ENCODE data around the gene FYN. TPM values are rescaled to one million over a fixed set of nuclear protein-coding genes. Genes with fewer than 3 reads are reported as not detected.
A peak's percentile ranks its signal among the peaks of the same experiment; 100 is the strongest.

Gene FYN
- polyA plus RNA-seq, 1 donor (not counting 4 experiments of a cell fraction or from before 2014, with no cell fraction given): 24.7 TPM

- Histone ChIP-seq H3K27ac (ENCODE audit: control insufficient read depth, insufficient read depth, low read length) (no peak overlapping the region), H3K4me1 (ENCODE audit: control insufficient read depth, extremely low read depth, insufficient read depth, low read length) (peaks cover 37% of the 10 kb centered on the region), H3K9ac (ENCODE audit: control insufficient read depth, extremely low read depth, insufficient read depth, low read length) (peak overlapping the region; percentile 55), H3K79me2 (ENCODE audit: control insufficient read depth, insufficient read depth, low read length) (no peaks in the 10 kb centered on the region), H2AFZ (ENCODE audit: control insufficient read depth, low read length) (peak overlapping the region; percentile 82), H3K9me3 (ENCODE audit: control insufficient read depth, low read depth, low read length) (no peaks in the 10 kb centered on the region), H3K27me3 (ENCODE audit: control insufficient read depth, extremely low read depth, insufficient read depth, low read length) (no peaks in the 10 kb centered on the region), H3K9me1 (ENCODE audit: control insufficient read depth, extremely low read depth, insufficient read depth, low read length) (peaks cover 4% of the 10 kb centered on the region), H3K4me3 (ENCODE audit: control insufficient read depth in 2 of 3, extremely low read depth in 1 of 3, insufficient read depth in 2 of 3, low read depth in 1 of 3, low read length in 3 of 3) (peak overlapping the region in 2 of 3 experiments; percentile 49 to 69), H3K4me2 (ENCODE audit: control insufficient read depth, extremely low read depth, insufficient read depth, low read depth, low read length) (peak overlapping the region; percentile 97), H3K36me3 (ENCODE audit: control insufficient read depth in 2 of 2, extremely low read depth in 1 of 2, insufficient read depth in 2 of 2, low read length in 2 of 2) (no peaks in the 10 kb centered on the region), H4K20me1 (ENCODE audit: control insufficient read depth, extremely low read depth, insufficient read depth, low read length) (no peaks in the 10 kb centered on the region)
- FAIRE-seq: peak; percentile 78
- dilution Hi-C loops (cut with MboI; ENCODE audit: extremely low pct_ligation_motif_present, low sequenced_read_pairs): no loop called here
- no peak for TF ChIP-seq EZH2 (IDR thresholded peaks at IDR 0.05; ENCODE audit: low read length)
- TF ChIP-seq CTCF (optimal IDR thresholded peaks at IDR 0.05 in 1 of 3, IDR thresholded peaks at IDR 0.05 in 1 of 3, conservative IDR thresholded peaks at IDR 0.05 in 1 of 3; ENCODE audit: extremely low read depth in 1 of 3, insufficient read depth in 2 of 3, low read length in 3 of 3): no peak
- no peak for DNase-seq (ENCODE audit: low read depth, low spot score)
These were observed 247.5 kb downstream of the FYN start for GRCh38 chr6:111625461-111626391.

GRCh38 chr6:111625099-111625416 lies 248.2 kb downstream of the FYN start:
- DNase-seq (ENCODE audit: low read depth, low spot score): no peak
- Histone ChIP-seq H3K9me1 (ENCODE audit: control insufficient read depth, extremely low read depth, insufficient read depth, low read length) (peaks cover 4% of the 10 kb centered on the region), H3K4me3 (ENCODE audit: control insufficient read depth in 2 of 3, extremely low read depth in 1 of 3, insufficient read depth in 2 of 3, low read depth in 1 of 3, low read length in 3 of 3) (no peak overlapping the region), H2AFZ (ENCODE audit: control insufficient read depth, low read length) (no peak overlapping the region), H3K27ac (ENCODE audit: control insufficient read depth, insufficient read depth, low read length) (no peak overlapping the region), H3K79me2 (ENCODE audit: control insufficient read depth, insufficient read depth, low read length) (no peaks in the 10 kb centered on the region), H3K9me3 (ENCODE audit: control insufficient read depth, low read depth, low read length) (no peaks in the 10 kb centered on the region), H3K27me3 (ENCODE audit: control insufficient read depth, extremely low read depth, insufficient read depth, low read length) (no peaks in the 10 kb centered on the region), H3K9ac (ENCODE audit: control insufficient read depth, extremely low read depth, insufficient read depth, low read length) (no peak overlapping the region), H3K36me3 (ENCODE audit: control insufficient read depth in 2 of 2, extremely low read depth in 1 of 2, insufficient read depth in 2 of 2, low read length in 2 of 2) (no peaks in the 10 kb centered on the region), H4K20me1 (ENCODE audit: control insufficient read depth, extremely low read depth, insufficient read depth, low read length) (no peaks in the 10 kb centered on the region), H3K4me1 (ENCODE audit: control insufficient read depth, extremely low read depth, insufficient read depth, low read length) (peaks cover 37% of the 10 kb centered on the region), H3K4me2 (ENCODE audit: control insufficient read depth, extremely low read depth, insufficient read depth, low read depth, low read length) (peak overlapping the region; percentile 97)
- dilution Hi-C loops (cut with MboI; ENCODE audit: extremely low pct_ligation_motif_present, low sequenced_read_pairs): no loop called here
- no peak for TF ChIP-seq CTCF (optimal IDR thresholded peaks at IDR 0.05 in 1 of 3, IDR thresholded peaks at IDR 0.05 in 1 of 3, conservative IDR thresholded peaks at IDR 0.05 in 1 of 3; ENCODE audit: extremely low read depth in 1 of 3, insufficient read depth in 2 of 3, low read length in 3 of 3)
- no peak for TF ChIP-seq EZH2 (IDR thresholded peaks at IDR 0.05; ENCODE audit: low read length)
- FAIRE-seq: peak; percentile 23
